Colonic mucosa (tissue), 4 donors: ENCODE results near the gene PRKCA. TPM values are rescaled to one million over a fixed set of nuclear protein-coding genes. Genes with fewer than 3 reads are reported as not detected.

Source experiments
- DNase-seq: peaks from one replicate; pipeline ENCODE4 v3.0.0-alpha.2; 2020
- H3K27ac ChIP-seq: fragments of 200-600 bp; one replicate; pipeline ENCODE4 v1.8.0; 2021
- H3K27me3 ChIP-seq: fragments of 200-600 bp; one replicate; pipeline ENCODE4 v1.8.0; 2021
- H3K36me3 ChIP-seq: fragments of 200-600 bp; one replicate; pipeline ENCODE4 v1.8.0; 2021
- H3K4me1 ChIP-seq: fragments of 200-600 bp; one replicate; pipeline ENCODE4 v1.8.0; 2021; ENCODE audit warnings: mild to moderate bottlenecking
- H3K4me3 ChIP-seq: fragments of 200-600 bp; one replicate; pipeline ENCODE4 v1.8.0; 2021
- H3K9ac ChIP-seq, 2 donors: one replicate each; pipeline ENCODE4 v1.7.0; 2013; ENCODE audit warnings: control low read depth in 2 of 2, low read depth in 2 of 2, low read length in 2 of 2
- H3K9me3 ChIP-seq: fragments of 200-600 bp; one replicate; pipeline ENCODE4 v1.8.0; 2021
- intact Hi-C: fragments of 100-400 bp; cut with DNase I; formaldehyde crosslinking; loops from one replicate; pipeline ENCODE4 v1.14.1; 2022
- total RNA-seq, 2 donors: library from RNA; stranded (reverse); fragmentation: NEBNext Ultra II Directional in 1 of 2; extraction: Animal tissue kit (Norgen Biotek cat#: 25700) in 1 of 2; gene quantifications; one replicate each; pipeline ENCODE4 v1.2.1, GENCODE V29; 2021
- TF ChIP-seq, protein P1 (sequence below): fragments of 200-600 bp; IDR thresholded peaks from one replicate; pipeline ENCODE4 v1.8.0; 2022; ENCODE audit warnings: antibody characterized with exemption, mild to moderate bottlenecking
- donor health status: healthy.
- donor health status: DM: no; HTN: no; CAD: no.
- donor health status: DM: no; HTN: no; CAD: no.

PRKCA gene
- total RNA-seq, 2 donors from 2014 or later, result 40.0 to 41.8 TPM

DNA sequence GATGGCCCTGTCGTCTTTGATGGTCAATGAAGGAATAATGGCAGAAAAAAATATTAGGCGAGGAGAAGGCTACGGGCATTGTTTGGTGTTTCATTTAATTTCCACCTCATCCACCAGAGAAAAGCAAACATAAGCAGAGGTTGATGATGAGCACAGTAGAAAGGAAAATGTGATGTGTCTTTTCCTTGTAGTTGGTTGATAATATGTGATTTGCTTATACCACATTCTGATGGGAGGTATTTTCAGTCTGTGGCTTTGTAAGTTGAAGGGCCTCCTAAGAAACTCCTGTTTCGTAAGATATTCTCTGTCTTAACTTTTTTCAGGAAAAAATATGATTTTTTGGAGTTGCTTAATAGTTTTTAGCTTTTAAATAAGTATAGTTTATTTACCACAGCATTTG, 215.7 kb downstream of the PRKCA start:
- Histone ChIP-seq H3K9me3 (no peaks in the 10 kb centered on the region), H3K27ac (no peak overlapping the region), H3K9ac (no peak overlapping the region), H3K27me3 (no peaks in the 10 kb centered on the region), H3K4me1 (peaks cover under 1% of the 10 kb centered on the region), H3K36me3 (no peaks in the 10 kb centered on the region), H3K4me3 (no peak overlapping the region)
- TF ChIP-seq, protein P1, sequence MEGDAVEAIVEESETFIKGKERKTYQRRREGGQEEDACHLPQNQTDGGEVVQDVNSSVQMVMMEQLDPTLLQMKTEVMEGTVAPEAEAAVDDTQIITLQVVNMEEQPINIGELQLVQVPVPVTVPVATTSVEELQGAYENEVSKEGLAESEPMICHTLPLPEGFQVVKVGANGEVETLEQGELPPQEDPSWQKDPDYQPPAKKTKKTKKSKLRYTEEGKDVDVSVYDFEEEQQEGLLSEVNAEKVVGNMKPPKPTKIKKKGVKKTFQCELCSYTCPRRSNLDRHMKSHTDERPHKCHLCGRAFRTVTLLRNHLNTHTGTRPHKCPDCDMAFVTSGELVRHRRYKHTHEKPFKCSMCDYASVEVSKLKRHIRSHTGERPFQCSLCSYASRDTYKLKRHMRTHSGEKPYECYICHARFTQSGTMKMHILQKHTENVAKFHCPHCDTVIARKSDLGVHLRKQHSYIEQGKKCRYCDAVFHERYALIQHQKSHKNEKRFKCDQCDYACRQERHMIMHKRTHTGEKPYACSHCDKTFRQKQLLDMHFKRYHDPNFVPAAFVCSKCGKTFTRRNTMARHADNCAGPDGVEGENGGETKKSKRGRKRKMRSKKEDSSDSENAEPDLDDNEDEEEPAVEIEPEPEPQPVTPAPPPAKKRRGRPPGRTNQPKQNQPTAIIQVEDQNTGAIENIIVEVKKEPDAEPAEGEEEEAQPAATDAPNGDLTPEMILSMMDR, result no peak
- DNase-seq, result no peak
- intact Hi-C loops, result no loop called here

DNA sequence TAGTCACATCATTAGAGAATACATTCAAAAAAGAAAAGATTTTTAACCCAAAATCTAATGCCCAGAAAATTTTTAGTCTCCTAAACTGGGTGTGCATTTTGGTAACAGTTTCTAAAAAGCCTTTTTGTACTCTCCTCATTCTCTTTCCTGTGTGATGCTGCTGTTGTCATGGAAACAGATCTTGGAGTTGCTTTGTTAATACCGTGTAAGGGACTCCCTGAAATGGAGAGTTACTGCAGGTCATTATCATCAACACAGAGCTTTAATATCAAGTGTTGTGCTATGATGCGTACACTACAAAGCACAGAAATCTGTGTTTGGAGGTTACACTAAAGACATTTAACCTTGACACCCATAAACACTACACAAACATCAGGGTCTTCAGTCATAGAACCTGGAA, 216.3 kb downstream of the PRKCA start:
- intact Hi-C loops, result no loop called here
- Histone ChIP-seq H3K9me3 (no peaks in the 10 kb centered on the region), H3K4me1 (peaks cover 4% of the 10 kb centered on the region)

GRCh38 chr17:66519154-66519553, 216.7 kb downstream of the PRKCA start:
- TF ChIP-seq, protein P1, result no peak
- Histone ChIP-seq H3K36me3 (no peaks in the 10 kb centered on the region), H3K27me3 (no peaks in the 10 kb centered on the region), H3K4me1 (peaks cover 9% of the 10 kb centered on the region), H3K27ac (no peak overlapping the region), H3K4me3 (no peak overlapping the region), H3K9ac (no peak overlapping the region), H3K9me3 (no peaks in the 10 kb centered on the region)
- intact Hi-C loops, result no loop called here
- no peak for DNase-seq

More for the DNA sequence above, 216.3 kb downstream of the PRKCA start:
- no peak overlapping the region for H3K4me3 ChIP-seq
- no peaks in the 10 kb centered on the region for H3K36me3 ChIP-seq
- TF ChIP-seq, protein P1, result no peak
- H3K27me3 ChIP-seq, result no peaks in the 10 kb centered on the region
- H3K9ac ChIP-seq, result no peak overlapping the region
- no peak for DNase-seq
- H3K27ac ChIP-seq, result no peak overlapping the region

GRCh38 chr17:66520999-66521398, 218.6 kb downstream of the PRKCA start:
- Histone ChIP-seq H3K9me3 (no peaks in the 10 kb centered on the region), H3K4me1 (peaks cover 11% of the 10 kb centered on the region), H3K27me3 (no peaks in the 10 kb centered on the region), H3K36me3 (no peaks in the 10 kb centered on the region), H3K4me3 (no peak overlapping the region), H3K9ac (no peak overlapping the region), H3K27ac (no peak overlapping the region)
- TF ChIP-seq, protein P1, result no peak
- intact Hi-C loops, result no loop called here
- DNase-seq, result no peak

GRCh38 chr17:66522591-66523272, 220.3 kb downstream of the PRKCA start:
- Histone ChIP-seq H3K4me3 (no peak overlapping the region), H3K27me3 (no peaks in the 10 kb centered on the region), H3K27ac (no peak overlapping the region), H3K36me3 (no peaks in the 10 kb centered on the region), H3K4me1 (peaks cover 11% of the 10 kb centered on the region), H3K9ac (no peak overlapping the region), H3K9me3 (no peaks in the 10 kb centered on the region)
- DNase-seq, result no peak
- intact Hi-C loops, result no loop called here
- TF ChIP-seq, protein P1, result no peak
